Neutrophil (primary cell): ENCODE data around the gene GNAT1.

ENCODE experiments used
- H3K27ac ChIP-seq: fragments of 200-600 bp; sonication (generic); 2 replicates; pipeline ENCODE4 v1.5.1; 2016; ENCODE audit warnings: mild to moderate bottlenecking, moderate library complexity
- H3K27me3 ChIP-seq: fragments of 200-600 bp; sonication (generic); 2 replicates; pipeline ENCODE4 v1.6.0; 2016; ENCODE audit warnings: mild to moderate bottlenecking
- H3K36me3 ChIP-seq: fragments of 200-600 bp; sonication (generic); 2 replicates; pipeline ENCODE4 v1.5.1; 2017
- H3K4me1 ChIP-seq, 2 experiments: fragments of 200-600 bp in 1 of 2; sonication (generic) in 1 of 2; 1 replicate in 1 of 2; 2 replicates in 1 of 2; pipeline versions ENCODE4 v1.5.1 to v1.6.1; 2013 to 2016; ENCODE audit warnings: low read depth in 1 of 2, low read length in 1 of 2, mild to moderate bottlenecking in 1 of 2, moderate library complexity in 1 of 2; ENCODE audit not compliant: control insufficient read depth in 1 of 2, insufficient read depth in 1 of 2
- H3K4me3 ChIP-seq, 2 experiments: fragments of 200-600 bp in 1 of 2; sonication (generic) in 1 of 2; 1 replicate in 1 of 2; 2 replicates in 1 of 2; pipeline ENCODE4 v1.5.1; 2013 to 2016; ENCODE audit warnings: low read depth in 1 of 2, low read length in 1 of 2, mild to moderate bottlenecking in 1 of 2, moderate library complexity in 1 of 2
- H3K9me3 ChIP-seq: fragments of 200-600 bp; sonication (generic); 2 replicates; pipeline ENCODE4 v1.5.1; 2016
- CTCF ChIP-seq: fragments of 200-600 bp; sonication (generic); IDR thresholded peaks from 2 replicates; pipeline ENCODE4 v1.5.1; 2016; ENCODE audit warnings: antibody characterized with exemption

The GNAT1 gene

GRCh38 chr3:50233176-50233575 lies 41.8 kb downstream of the GNAT1 start:
- no peaks in the 10 kb centered on the region for H3K9me3 ChIP-seq
- peaks cover 55 to 59% of the 10 kb centered on the region in 2 experiments for H3K4me1 ChIP-seq
- H3K36me3 ChIP-seq: no peaks in the 10 kb centered on the region
- TF ChIP-seq CTCF: no peak
- no peaks in the 10 kb centered on the region for H3K27me3 ChIP-seq
- H3K4me3 ChIP-seq: no peak overlapping the region
- H3K27ac ChIP-seq: peak overlapping the region; percentile 39

DNA sequence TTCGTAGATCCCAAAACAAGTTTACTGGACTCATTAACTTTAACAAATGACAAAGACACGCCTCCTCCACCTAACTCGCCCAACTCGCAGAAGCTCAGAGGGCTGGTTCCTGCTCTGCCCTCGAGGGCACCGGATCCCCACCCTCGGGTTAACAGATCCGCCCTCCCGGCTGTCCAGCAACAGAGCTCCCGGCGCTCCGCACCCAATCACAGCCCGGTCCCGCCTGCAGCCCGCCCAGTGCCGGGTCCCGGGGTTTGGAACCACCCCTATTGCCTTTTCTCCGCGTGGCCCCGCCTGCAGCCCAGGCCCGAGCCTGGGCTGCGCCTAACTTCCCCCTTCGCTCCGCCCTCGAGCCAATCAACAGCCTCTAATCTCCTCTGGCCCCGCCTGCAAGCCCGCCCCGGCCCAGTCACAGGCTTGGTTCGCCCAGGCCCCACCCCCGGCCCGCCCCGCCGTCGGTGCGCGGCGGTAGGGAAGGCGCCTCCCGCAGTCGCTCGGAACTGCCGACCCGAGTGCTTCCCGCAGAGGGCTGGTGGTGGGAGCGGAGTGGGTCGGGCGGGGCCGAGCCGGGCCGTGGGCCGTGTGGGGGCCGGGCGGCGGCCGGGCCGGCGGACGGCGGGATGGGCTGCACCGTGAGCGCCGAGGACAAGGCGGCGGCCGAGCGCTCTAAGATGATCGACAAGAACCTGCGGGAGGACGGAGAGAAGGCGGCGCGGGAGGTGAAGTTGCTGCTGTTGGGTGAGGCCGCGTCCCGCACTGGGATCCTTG lies 44.5 kb downstream of the GNAT1 start, which contains the start of gene GNAI2:
Gene GNAI2, plus strand, starts transcription at position 489 of the 768 bp plus-strand sequence. Its CDS starts 132 bp downstream, at position 621.
- Histone ChIP-seq H3K4me1 (peaks cover 55 to 59% of the 10 kb centered on the region in 2 experiments), H3K9me3 (no peaks in the 10 kb centered on the region), H3K36me3 (peaks cover 20% of the 10 kb centered on the region), H3K27me3 (no peaks in the 10 kb centered on the region), H3K4me3 (peak within 1 kb of the TSS; percentile 99 to 100), H3K27ac (peak within 1 kb of the TSS; percentile 100)
- peak; percentile 59 for TF ChIP-seq CTCF

GRCh38 chr3:50236484-50237132 lies 45.2 kb downstream of the GNAT1 start:
- peaks cover 55 to 63% of the 10 kb centered on the region in 2 experiments for H3K4me1 ChIP-seq
- no peak for TF ChIP-seq CTCF
- peak overlapping the region; percentile 100 for H3K27ac ChIP-seq
- H3K36me3 ChIP-seq: peaks cover 27% of the 10 kb centered on the region
- H3K4me3 ChIP-seq: peak overlapping the region; percentile 99 to 100
- H3K9me3 ChIP-seq: no peaks in the 10 kb centered on the region
- H3K27me3 ChIP-seq: no peaks in the 10 kb centered on the region

GRCh38 chr3:50237133-50237651 lies 45.8 kb downstream of the GNAT1 start:
- TF ChIP-seq CTCF: no peak
- Histone ChIP-seq H3K4me1 (peaks cover 60 to 69% of the 10 kb centered on the region in 2 experiments), H3K36me3 (peaks cover 32% of the 10 kb centered on the region), H3K4me3 (peak overlapping the region; percentile 99 to 100), H3K27me3 (no peaks in the 10 kb centered on the region), H3K9me3 (no peaks in the 10 kb centered on the region), H3K27ac (peak overlapping the region; percentile 100)

DNA sequence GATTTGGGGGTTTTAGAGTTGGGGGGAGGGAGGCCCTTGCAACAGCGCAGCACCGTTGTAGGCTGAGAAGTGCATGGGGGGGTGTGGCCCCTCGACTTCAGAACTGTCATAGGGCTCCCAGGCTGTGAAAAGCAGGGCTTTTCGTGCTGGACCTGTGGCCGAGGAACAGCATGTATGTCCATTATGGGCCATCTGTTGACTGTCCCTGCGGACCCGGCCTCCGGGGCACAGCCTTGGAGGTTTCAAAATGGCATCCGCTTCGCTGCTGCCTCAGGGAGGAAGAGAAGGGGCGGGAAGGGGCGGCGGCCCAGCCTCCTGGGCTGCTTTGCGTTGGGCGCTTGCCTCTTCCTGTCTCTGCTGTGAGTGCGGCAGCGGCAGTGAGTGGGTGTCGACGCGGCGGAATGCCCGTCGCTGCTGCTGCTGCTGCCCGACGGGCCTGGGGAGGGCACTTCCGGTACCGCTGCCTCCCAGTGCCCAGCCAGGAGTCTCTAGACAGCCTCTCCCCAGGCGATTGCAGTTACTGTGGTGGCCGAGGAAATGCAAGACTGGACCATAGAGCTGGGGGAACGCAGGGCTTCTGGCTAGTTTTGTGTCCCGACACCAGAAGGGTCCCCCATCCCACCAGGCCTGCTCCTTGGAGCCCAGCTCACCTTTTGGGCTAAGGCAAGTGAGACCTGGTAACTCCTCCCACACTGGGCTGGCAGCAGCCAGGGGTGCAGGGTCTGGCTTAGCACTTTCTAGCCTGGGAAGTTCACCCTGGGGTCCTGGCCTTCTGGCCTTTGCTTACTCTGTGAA lies 46.5 kb downstream of the GNAT1 start:
- no peaks in the 10 kb centered on the region for H3K27me3 ChIP-seq
- peak overlapping the region; percentile 99 to 100 for H3K4me3 ChIP-seq
- peaks cover 68 to 77% of the 10 kb centered on the region in 2 experiments for H3K4me1 ChIP-seq
- H3K9me3 ChIP-seq: no peaks in the 10 kb centered on the region
- peak; percentile 48 for TF ChIP-seq CTCF
- H3K36me3 ChIP-seq: peaks cover 34% of the 10 kb centered on the region
- H3K27ac ChIP-seq: peak overlapping the region; percentile 100
